ENCODE data around the gene GRIA1. TPM values are rescaled to one million over a fixed set of nuclear protein-coding genes. Genes with fewer than 3 reads are reported as not detected.

The GRIA1 gene
- total RNA-seq, 1 donor = 1.1 TPM

GRCh38 chr5:153539983-153540382 is 49.5 kb downstream of the GRIA1 start:
- H3K79me2 ChIP-seq (ENCODE audit: insufficient read depth, low read length) = no peaks in the 10 kb centered on the region
- no peak for DNase-seq (ENCODE audit: insufficient read length, low spot score, missing footprints)
- no peaks in the 10 kb centered on the region for H3K4me1 ChIP-seq (ENCODE audit: insufficient read depth, low read length)
- no peaks in the 10 kb centered on the region for H3K27me3 ChIP-seq (ENCODE audit: insufficient read depth, low read length)
- H3K4me3 ChIP-seq (ENCODE audit: insufficient read depth, low read length) = no peak overlapping the region
- no peak for TF ChIP-seq CTCF (IDR thresholded peaks at IDR 0.05; ENCODE audit: extremely low read depth, low read depth, low read length)
- H3K9me3 ChIP-seq (ENCODE audit: low read depth, low read length) = no peaks in the 10 kb centered on the region
- no peaks in the 10 kb centered on the region for H3K36me3 ChIP-seq (ENCODE audit: insufficient read depth, low read length)
- H3K4me2 ChIP-seq (ENCODE audit: insufficient read depth, low read length) = no peak overlapping the region
- no peak overlapping the region for H2AFZ ChIP-seq (ENCODE audit: low read length)
- no peak overlapping the region for H3K27ac ChIP-seq (ENCODE audit: low read depth, low read length)
- no peaks in the 10 kb centered on the region for H4K20me1 ChIP-seq (ENCODE audit: insufficient read depth, low read length)

- Histone ChIP-seq H3K4me3 (ENCODE audit: insufficient read depth, low read length) (no peak overlapping the region), H3K4me1 (ENCODE audit: insufficient read depth, low read length) (no peaks in the 10 kb centered on the region), H4K20me1 (ENCODE audit: insufficient read depth, low read length) (no peaks in the 10 kb centered on the region), H3K9me3 (ENCODE audit: low read depth, low read length) (no peaks in the 10 kb centered on the region), H3K27me3 (ENCODE audit: insufficient read depth, low read length) (no peaks in the 10 kb centered on the region), H3K79me2 (ENCODE audit: insufficient read depth, low read length) (no peaks in the 10 kb centered on the region), H3K36me3 (ENCODE audit: insufficient read depth, low read length) (no peaks in the 10 kb centered on the region), H3K27ac (ENCODE audit: low read depth, low read length) (no peak overlapping the region), H3K4me2 (ENCODE audit: insufficient read depth, low read length) (no peak overlapping the region), H2AFZ (ENCODE audit: low read length) (no peak overlapping the region)
- no peak for DNase-seq (ENCODE audit: insufficient read length, low spot score, missing footprints)
- no peak for TF ChIP-seq CTCF (IDR thresholded peaks at IDR 0.05; ENCODE audit: extremely low read depth, low read depth, low read length)
These were observed 52.1 kb downstream of the GRIA1 start for GRCh38 chr5:153542536-153542935.

DNA sequence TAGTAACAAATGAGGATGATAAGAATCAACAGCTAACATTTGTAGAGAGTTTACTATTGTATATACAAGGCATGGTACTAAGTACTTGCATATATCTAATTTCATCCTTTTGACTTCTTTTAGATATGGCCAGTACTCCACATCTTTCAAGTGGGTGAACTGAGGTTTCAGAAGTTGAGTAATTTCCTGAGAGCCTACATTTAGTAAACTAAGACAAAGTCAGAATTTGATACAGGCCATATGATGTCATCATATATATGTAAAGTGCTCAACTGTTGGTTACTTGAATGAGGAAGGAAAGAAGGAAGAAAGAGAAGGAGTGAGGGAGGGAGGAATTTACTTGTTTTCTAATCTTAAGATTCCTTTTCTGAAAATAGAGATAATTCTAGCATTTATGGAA is 52.8 kb downstream of the GRIA1 start:
- Histone ChIP-seq H4K20me1 (ENCODE audit: insufficient read depth, low read length) (no peaks in the 10 kb centered on the region), H3K27me3 (ENCODE audit: insufficient read depth, low read length) (no peaks in the 10 kb centered on the region), H3K9me3 (ENCODE audit: low read depth, low read length) (no peaks in the 10 kb centered on the region), H3K4me2 (ENCODE audit: insufficient read depth, low read length) (no peak overlapping the region), H3K27ac (ENCODE audit: low read depth, low read length) (no peak overlapping the region), H2AFZ (ENCODE audit: low read length) (no peak overlapping the region), H3K79me2 (ENCODE audit: insufficient read depth, low read length) (no peaks in the 10 kb centered on the region), H3K4me3 (ENCODE audit: insufficient read depth, low read length) (no peak overlapping the region), H3K36me3 (ENCODE audit: insufficient read depth, low read length) (no peaks in the 10 kb centered on the region), H3K4me1 (ENCODE audit: insufficient read depth, low read length) (no peaks in the 10 kb centered on the region)
- TF ChIP-seq CTCF (IDR thresholded peaks at IDR 0.05; ENCODE audit: extremely low read depth, low read depth, low read length) = no peak
- DNase-seq (ENCODE audit: insufficient read length, low spot score, missing footprints) = no peak

DNA sequence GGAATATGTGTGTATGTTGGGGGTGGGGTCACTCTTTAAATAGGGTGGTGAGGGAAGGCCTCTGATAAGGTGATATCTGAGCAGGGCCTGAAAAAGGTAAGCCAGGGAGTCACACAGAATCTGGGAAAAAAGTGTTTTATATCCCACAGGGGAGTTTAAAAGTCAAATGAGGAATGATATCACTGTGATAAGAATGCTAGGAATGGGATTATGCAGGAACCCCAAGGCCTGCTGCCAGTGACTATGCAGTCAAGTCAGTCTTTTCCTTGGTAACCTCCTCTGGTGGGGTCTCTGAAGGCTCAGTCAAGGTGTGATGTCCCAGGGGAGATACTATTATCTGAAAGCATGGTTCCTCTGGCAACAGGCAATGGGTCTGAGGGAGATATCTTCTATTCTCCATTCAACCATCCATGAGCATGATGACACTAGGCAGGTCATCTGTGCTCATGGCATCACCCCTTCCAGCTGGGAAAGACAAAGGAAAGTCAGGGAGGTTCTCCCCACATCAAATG is 53.5 kb downstream of the GRIA1 start:
- peak; percentile 29 for DNase-seq (ENCODE audit: insufficient read length, low spot score, missing footprints)

More for the DNA sequence above, 53.5 kb downstream of the GRIA1 start:
- no peaks in the 10 kb centered on the region for H3K4me1 ChIP-seq (ENCODE audit: insufficient read depth, low read length)
- H2AFZ ChIP-seq (ENCODE audit: low read length) = no peak overlapping the region
- no peaks in the 10 kb centered on the region for H3K79me2 ChIP-seq (ENCODE audit: insufficient read depth, low read length)
- no peaks in the 10 kb centered on the region for H4K20me1 ChIP-seq (ENCODE audit: insufficient read depth, low read length)
- no peaks in the 10 kb centered on the region for H3K27me3 ChIP-seq (ENCODE audit: insufficient read depth, low read length)
- no peak overlapping the region for H3K4me2 ChIP-seq (ENCODE audit: insufficient read depth, low read length)
- no peak for TF ChIP-seq CTCF (IDR thresholded peaks at IDR 0.05; ENCODE audit: extremely low read depth, low read depth, low read length)
- no peaks in the 10 kb centered on the region for H3K36me3 ChIP-seq (ENCODE audit: insufficient read depth, low read length)
- H3K9me3 ChIP-seq (ENCODE audit: low read depth, low read length) = no peaks in the 10 kb centered on the region
- H3K27ac ChIP-seq (ENCODE audit: low read depth, low read length) = no peak overlapping the region
- no peak overlapping the region for H3K4me3 ChIP-seq (ENCODE audit: insufficient read depth, low read length)

Measured in osteoblast (primary cell).